Gastrocnemius medialis (tissue), 4 donors: ENCODE data around the gene GNB3. TPM values are rescaled to one million over a fixed set of nuclear protein-coding genes. Genes with fewer than 3 reads are reported as not detected.
"Not testable (repeated sequence)": the region's sequence is repeated elsewhere in the genome, so short reads cannot be mapped to it uniquely, and the experiment has no call there.

Experiments
- ATAC-seq, 2 donors: fragments of 150-250 bp; one replicate each; pipeline ENCODE4 v1.9.1; 2016
- DNase-seq, 2 donors: peaks; one replicate each; pipeline ENCODE4 v3.0.0-alpha.2; 2019
- H3K27ac ChIP-seq, 4 donors: fragments of 200-600 bp; sonication (generic); 1 replicate in 1 of 4; 2 replicates in 3 of 4; pipeline ENCODE4 v1.5.1; 2016 to 2018; ENCODE audit warnings: mild to moderate bottlenecking in 2 of 4, moderate library complexity in 1 of 4
- H3K27me3 ChIP-seq, 3 donors: fragments of 200-600 bp; sonication (generic) in 2 of 3; 1 replicate in 1 of 3; 2 replicates in 2 of 3; pipeline versions ENCODE4 v1.5.1 to v1.6.0; 2016 to 2019; ENCODE audit warnings: mild to moderate bottlenecking in 1 of 3, moderate library complexity in 1 of 3
- H3K36me3 ChIP-seq, 2 donors: fragments of 200-600 bp; sonication (generic) in 1 of 2; one replicate each; pipeline ENCODE4 v1.5.1; 2017 to 2018
- H3K4me1 ChIP-seq, 2 donors: fragments of 200-600 bp; sonication (generic) in 1 of 2; one replicate each; pipeline ENCODE4 v1.5.1; 2016 to 2017; ENCODE audit warnings: mild to moderate bottlenecking in 2 of 2
- H3K4me3 ChIP-seq, 4 donors: fragments of 200-600 bp; sonication (generic) in 3 of 4; 1 replicate in 1 of 4; 2 replicates in 3 of 4; pipeline ENCODE4 v1.5.1; 2016 to 2019; ENCODE audit warnings: mild to moderate bottlenecking in 2 of 4
- H3K9me3 ChIP-seq, 3 donors: fragments of 200-600 bp; sonication (generic) in 2 of 3; 1 replicate in 1 of 3; 2 replicates in 2 of 3; pipeline ENCODE4 v1.5.1; 2016 to 2019
- CTCF ChIP-seq, 5 experiments: fragments of 450-650 bp in 3 of 5; fragments of 200-600 bp in 2 of 5; sonication (generic) in 2 of 5; IDR thresholded peaks in 4 of 5; conservative IDR thresholded peaks in 1 of 5; 1 replicate in 4 of 5; 2 replicates in 1 of 5; pipeline ENCODE4 v1.5.1; 2016 to 2019; ENCODE audit warnings: antibody characterized with exemption in 5 of 5, mild to moderate bottlenecking in 3 of 5, moderate library complexity in 3 of 5
- POLR2A ChIP-seq, 2 donors: fragments of 450-650 bp; IDR thresholded peaks; one replicate each; pipeline ENCODE4 v1.6.1; 2017; ENCODE audit warnings: antibody characterized with exemption in 2 of 2, mild to moderate bottlenecking in 2 of 2, moderate library complexity in 2 of 2
- in situ Hi-C, 4 donors: fragments of 200-750 bp; cut with MboI; loops; one replicate each; pipeline versions ENCODE4 v1.15.0 to v1.8.0; 2017; ENCODE audit warnings: low sequenced_read_pairs in 4 of 4
- intact Hi-C: fragments of 100-400 bp; cut with DNase I; formaldehyde crosslinking; loops from one replicate; pipeline ENCODE4 v1.15.1; 2023; ENCODE audit warnings: low total_unique reads
- total RNA-seq, 4 donors: library from RNA; depleted of rRNA; stranded (reverse); fragments of >200 nt; gene quantifications; one replicate each; pipeline versions ENCODE4 v1.1.0 to v1.2.3, GENCODE V29; 2016

Gene GNB3
- total RNA-seq, 4 donors from 2014 or later = not detected

DNA sequence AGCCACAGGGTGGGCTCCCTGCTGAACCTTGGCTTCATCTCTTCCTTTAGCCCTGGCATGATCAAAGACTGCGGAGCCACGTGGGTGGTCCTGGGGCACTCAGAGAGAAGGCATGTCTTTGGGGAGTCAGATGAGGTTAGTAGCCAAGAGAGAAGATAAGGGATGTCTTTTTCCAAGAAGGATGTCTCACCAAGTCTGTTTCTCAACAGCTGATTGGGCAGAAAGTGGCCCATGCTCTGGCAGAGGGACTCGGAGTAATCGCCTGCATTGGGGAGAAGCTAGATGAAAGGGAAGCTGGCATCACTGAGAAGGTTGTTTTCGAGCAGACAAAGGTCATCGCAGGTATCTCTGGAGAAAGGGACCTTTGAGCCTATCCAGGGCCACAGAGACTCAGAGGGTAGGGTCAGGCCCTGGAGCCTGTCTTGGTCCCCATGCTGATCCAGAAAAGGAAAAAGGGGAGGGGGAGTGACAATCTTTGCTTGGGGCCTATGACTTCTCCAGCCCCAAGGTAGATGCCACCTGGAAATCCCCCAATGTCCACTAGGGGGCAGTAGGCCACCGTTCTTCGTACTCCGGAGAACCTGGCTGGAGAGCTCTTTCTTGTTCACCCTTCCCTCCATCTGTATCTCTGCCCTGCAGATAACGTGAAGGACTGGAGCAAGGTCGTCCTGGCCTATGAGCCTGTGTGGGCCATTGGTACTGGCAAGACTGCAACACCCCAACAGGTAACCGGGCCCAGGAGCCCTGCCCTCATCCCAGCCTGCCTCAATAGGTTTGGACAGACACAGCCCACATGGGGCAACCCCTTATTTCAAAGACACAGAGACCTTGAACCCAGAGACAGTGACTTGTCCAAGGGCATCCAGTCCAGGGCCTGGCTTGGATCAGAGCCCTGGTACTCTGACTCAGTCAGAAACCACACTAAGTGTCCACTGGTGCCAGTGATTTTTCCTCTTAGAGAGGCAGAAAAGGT is 28.6 kb downstream of the GNB3 start:
- intact Hi-C loops = loop anchor here (1.0 to 5.0 kb wide), 4 partner anchors 22 to 149 kb away; partner anchors contain the start of genes C12orf57, LPCAT3 and RNU7-1

DNA sequence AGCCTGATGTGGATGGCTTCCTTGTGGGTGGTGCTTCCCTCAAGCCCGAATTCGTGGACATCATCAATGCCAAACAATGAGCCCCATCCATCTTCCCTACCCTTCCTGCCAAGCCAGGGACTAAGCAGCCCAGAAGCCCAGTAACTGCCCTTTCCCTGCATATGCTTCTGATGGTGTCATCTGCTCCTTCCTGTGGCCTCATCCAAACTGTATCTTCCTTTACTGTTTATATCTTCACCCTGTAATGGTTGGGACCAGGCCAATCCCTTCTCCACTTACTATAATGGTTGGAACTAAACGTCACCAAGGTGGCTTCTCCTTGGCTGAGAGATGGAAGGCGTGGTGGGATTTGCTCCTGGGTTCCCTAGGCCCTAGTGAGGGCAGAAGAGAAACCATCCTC is 29.6 kb downstream of the GNB3 start:
- H3K27me3 ChIP-seq, ATAC-seq, DNase-seq, in situ Hi-C loops, H3K9me3 ChIP-seq, H3K4me3 ChIP-seq: not testable (repeated sequence)
- Histone ChIP-seq H3K27ac (peak overlapping the region in 2 of 4 donors; percentile 93 to 100), H3K36me3 (peaks cover 0 to 32% of the 10 kb centered on the region in 2 donors), H3K4me1 (peaks cover 38 to 39% of the 10 kb centered on the region in 2 donors)
- intact Hi-C loops = loop anchor here (5.0 kb wide), 1 partner anchor 92 kb away; no protein-coding TSS in a partner anchor

More for the DNA sequence above, 28.6 kb downstream of the GNB3 start:
- in situ Hi-C loops = no loop called here
- ATAC-seq (peak; percentile 23 to 40), DNase-seq (peak; percentile 58 to 82)
- Histone ChIP-seq H3K9me3 (no peaks in the 10 kb centered on the region), H3K4me3 (peak overlapping the region; percentile 74 to 99 (median 91)), H3K27me3 (no peaks in the 10 kb centered on the region), H3K36me3 (peaks cover 0 to 42% of the 10 kb centered on the region in 2 donors), H3K4me1 (peaks cover 38 to 39% of the 10 kb centered on the region in 2 donors), H3K27ac (peak overlapping the region; percentile 93 to 100 (median 99))
- peak; percentile 81 to 92 (median 90) for TF ChIP-seq CTCF (IDR thresholded peaks at IDR 0.05 in 4 of 5, conservative IDR thresholded peaks at IDR 0.05 in 1 of 5)
- TF ChIP-seq POLR2A (IDR thresholded peaks at IDR 0.05) = no peak

DNA sequence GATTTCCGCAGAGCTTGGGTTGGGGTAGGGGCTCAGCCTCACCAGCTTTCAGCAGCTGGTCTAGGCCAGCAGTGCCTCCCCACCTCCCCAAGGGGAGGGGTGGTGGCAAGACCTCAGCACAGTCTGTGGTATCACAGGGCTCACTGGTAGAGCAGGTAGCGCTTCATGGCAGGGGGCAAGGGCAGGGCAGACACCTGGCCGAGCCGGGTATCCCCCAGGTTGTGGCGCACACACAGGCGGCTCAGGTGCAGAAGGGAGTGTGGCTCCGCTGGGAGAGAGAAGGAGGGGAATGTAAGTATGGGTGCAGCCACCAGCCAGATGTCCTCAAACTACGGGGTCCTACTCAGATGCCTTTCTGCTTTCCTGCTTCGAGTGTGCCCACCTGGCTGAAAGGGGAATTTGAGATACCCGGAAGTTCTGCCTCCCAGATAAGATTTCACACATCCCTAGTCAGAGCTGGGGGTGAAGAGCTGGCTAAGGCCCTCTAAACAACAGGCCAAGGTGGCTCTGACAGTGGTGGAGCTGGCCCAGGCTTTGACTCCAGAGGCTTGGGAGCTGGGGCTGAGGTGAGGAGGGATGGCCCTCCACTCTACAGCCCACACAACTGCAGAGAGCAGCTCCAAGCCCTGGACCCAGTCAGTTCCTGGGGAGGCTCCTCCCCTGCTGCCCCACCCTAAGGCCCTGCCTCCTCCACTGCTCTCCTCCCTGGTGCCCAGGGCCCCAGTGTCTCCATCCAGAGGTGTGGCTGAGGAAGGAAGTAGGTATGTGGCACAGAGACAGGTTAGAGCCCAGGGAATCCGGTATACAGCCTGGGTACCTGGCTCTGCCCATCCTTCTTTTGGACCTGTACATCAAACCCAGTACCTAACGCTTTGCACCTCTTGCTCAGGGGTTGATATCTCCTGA is 30.6 kb downstream of the GNB3 start:
- H3K27ac ChIP-seq = peak overlapping the region; percentile 82 to 100 (median 90)
- no peaks in the 10 kb centered on the region for H3K27me3 ChIP-seq
- ATAC-seq (no peak), DNase-seq (no peak)
- H3K4me1 ChIP-seq = peaks cover 38 to 39% of the 10 kb centered on the region in 2 donors
- in situ Hi-C loops (no loop called here), intact Hi-C loops (loop anchor here (5.0 kb wide), 1 partner anchor 91 kb away; no protein-coding TSS in a partner anchor)
- H3K4me3 ChIP-seq = peak overlapping the region in 3 of 4 donors; percentile 84 to 96 (median 91)
- no peaks in the 10 kb centered on the region for H3K9me3 ChIP-seq
- peaks cover 0 to 27% of the 10 kb centered on the region in 2 donors for H3K36me3 ChIP-seq
- no peak for TF ChIP-seq POLR2A (IDR thresholded peaks at IDR 0.05)
- TF ChIP-seq CTCF (IDR thresholded peaks at IDR 0.05 in 4 of 5, conservative IDR thresholded peaks at IDR 0.05 in 1 of 5) = no peak

DNA sequence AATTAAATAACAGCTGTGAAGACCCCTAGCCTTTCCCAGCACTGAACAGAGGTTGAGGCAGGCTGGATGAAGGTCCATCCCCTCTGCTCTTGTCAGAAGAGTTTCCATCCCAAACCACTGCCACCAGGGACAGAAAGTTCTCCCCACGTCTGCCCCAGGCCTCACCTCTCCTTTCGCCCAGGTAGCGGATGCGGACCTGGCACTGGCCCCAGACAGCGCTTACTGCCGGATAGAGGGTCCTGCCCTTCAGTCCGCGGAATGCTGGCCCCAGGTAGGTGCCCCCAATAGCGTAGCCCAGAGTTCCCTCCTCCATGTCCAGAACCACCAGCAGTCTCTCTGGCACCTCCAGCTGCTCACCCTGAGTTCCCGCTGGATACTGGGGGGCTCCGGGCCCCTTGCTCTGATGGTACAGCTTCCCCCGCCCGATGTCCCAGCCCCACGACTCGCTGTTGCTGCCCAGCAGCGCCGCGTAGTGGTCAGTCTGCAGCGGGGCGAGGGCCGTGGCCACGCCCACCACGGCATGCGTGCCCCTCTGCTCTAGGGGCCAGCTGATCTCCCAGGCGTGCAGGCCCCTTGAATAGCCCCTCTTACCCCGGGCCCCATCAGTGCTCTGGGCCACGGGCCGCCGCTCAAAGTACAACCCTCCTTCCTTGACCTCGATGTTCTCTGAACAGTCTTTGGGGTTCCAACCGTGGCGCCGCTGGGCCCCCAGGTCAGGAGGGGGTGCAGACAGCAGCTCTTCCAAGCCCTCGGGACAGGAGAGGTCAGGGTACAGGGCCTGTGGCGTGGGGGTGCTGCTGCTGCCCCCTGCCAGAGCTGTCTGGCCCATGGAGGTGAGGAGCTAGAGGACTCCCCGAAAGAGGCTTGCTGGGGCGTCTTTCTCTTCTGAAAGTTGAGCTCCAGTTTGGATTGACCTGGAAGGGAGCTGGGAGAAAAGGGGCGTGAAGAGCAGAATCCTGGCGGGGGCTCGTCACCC is 31.6 kb downstream of the GNB3 start:
- Histone ChIP-seq H3K9me3 (no peaks in the 10 kb centered on the region), H3K4me3 (peak overlapping the region; percentile 84 to 96 (median 90)), H3K36me3 (peaks cover 0 to 27% of the 10 kb centered on the region in 2 donors), H3K27ac (peak overlapping the region; percentile 82 to 100 (median 90)), H3K27me3 (no peaks in the 10 kb centered on the region), H3K4me1 (peaks cover 31 to 32% of the 10 kb centered on the region in 2 donors)
- ATAC-seq (peak; percentile 55 to 56), DNase-seq (peak; percentile 64 to 76)
- intact Hi-C loops (loop anchor here (1.0 to 5.0 kb wide), 4 partner anchors 19 to 316 kb away; partner anchors contain the start of genes LRRC23 and PEX5), in situ Hi-C loops (no loop called here)
- TF ChIP-seq POLR2A (IDR thresholded peaks at IDR 0.05) (no peak), CTCF (IDR thresholded peaks at IDR 0.05 in 4 of 5, conservative IDR thresholded peaks at IDR 0.05 in 1 of 5) (peak; percentile 79 to 99 (median 91))
